ENCODE results near the gene RPL41. TPM values are rescaled to one million over a fixed set of nuclear protein-coding genes. Genes with fewer than 3 reads are reported as not detected.

The RPL41 gene
- total RNA-seq, 1 experiment from 2014 or later, result 4,637 TPM

DNA sequence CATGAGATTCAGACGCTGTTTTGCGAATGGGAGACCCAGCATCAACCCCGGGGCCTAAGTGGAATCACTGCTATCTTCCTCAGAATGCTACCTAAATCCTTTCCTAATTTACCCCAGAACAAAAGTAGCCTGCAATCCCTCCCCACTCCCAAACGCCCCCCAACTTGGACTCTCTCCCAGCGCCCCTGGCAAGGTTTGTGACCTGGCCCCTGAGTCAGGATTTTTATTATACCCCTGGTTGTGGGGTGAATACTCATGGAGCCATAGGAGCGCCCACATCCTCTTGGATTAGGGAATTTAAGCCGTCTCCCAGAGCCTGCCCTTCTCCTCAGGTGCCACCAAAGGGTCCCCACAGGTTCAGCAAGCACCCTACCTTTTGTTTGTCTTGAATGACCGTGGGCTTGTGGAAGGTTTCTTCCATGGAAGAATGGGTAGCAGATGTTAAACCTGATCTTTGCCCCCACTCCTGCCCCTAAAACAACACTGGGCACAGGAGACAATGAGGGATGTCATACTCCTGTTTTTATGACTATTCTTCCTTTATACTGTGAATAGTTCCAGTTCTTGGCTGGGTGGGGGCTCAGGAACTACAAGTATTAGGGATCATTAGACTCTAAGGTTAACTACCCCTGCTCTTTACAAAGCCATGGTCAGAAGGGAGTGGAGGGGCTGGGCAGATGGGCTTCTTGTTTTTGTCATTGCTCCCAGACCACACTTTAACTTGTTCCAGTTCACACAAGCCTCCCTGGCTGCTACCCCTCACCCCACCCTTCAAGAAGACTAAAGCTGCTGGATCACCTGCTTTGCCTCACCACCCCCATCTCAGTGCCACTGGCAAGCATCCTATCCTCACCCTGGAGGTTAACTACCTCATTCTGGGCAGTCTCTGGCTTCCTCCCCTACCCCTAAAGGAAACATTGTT is 36.6 kb downstream of the RPL41 start:
- Mint-ChIP-seq H3K4me1 (peaks cover 26 to 35% of the 10 kb centered on the region in 2 experiments), H3K36me3 (ENCODE audit: insufficient read depth in 1 of 3, low read depth in 3 of 3) (peaks cover 18 to 27% (median 24%) of the 10 kb centered on the region in 3 experiments; a peak in 6 of 7 replicates), H3K4me3 (peak overlapping the region; percentile 90 to 95), H3K27me3 (ENCODE audit: low read depth) (no peaks in the 10 kb centered on the region; the same call in 1 of the 2 replicates), H3K27ac (peak overlapping the region; percentile 90 to 95 (median 94); a peak in 6 of 7 replicates), H3K9me3 (no peaks in the 10 kb centered on the region; a peak in 1 of 5 replicates)
- no peak overlapping the region for H3K56ac ChIP-seq (ENCODE audit: insufficient read length, low read depth, low read length)
- peaks cover 16% of the 10 kb centered on the region for H3K23me2 ChIP-seq (ENCODE audit: insufficient read length, low read depth, low read length, poor library complexity, severe bottlenecking)
- WGBS (ENCODE audit: extremely low coverage, insufficient read length, low lambda C conversion rate), result no CpG with 5 or more reads among the region's 8 CpGs
- H4K20me1 ChIP-seq (ENCODE audit: control insufficient read depth, insufficient read depth, insufficient read length), result no peaks in the 10 kb centered on the region
- no peak overlapping the region for H2BK12ac ChIP-seq (ENCODE audit: insufficient read length, low read depth, low read length)
- no peaks in the 10 kb centered on the region for H3K79me1 ChIP-seq (ENCODE audit: insufficient read depth, low read depth, low read length, poor library complexity, severe bottlenecking)
- H2BK120ac ChIP-seq (ENCODE audit: low read depth, low read length, poor library complexity, severe bottlenecking), result no peak overlapping the region
- no peak for DNase-seq
- H3K27ac ChIP-seq (ENCODE audit: insufficient read length, low read depth, low read length), result no peak overlapping the region
- no peaks in the 10 kb centered on the region for H3K9me3 ChIP-seq (ENCODE audit: control insufficient read depth, low read depth, low read length)
- no peak overlapping the region for H4K8ac ChIP-seq (replicated peaks; ENCODE audit: insufficient read length, low read depth, low read length)
- H3K4me1 ChIP-seq (ENCODE audit: insufficient read depth, low read length), result 0 out of 2 replicates have a peak, but pooled peaks cover 2% of the 10 kb centered on the region
- H2AFZ ChIP-seq (ENCODE audit: low read length), result no peak overlapping the region
- peak overlapping the region; percentile 83 for H3K4me2 ChIP-seq (ENCODE audit: insufficient read depth, insufficient read length, low read length)
- H3K27me3 ChIP-seq (ENCODE audit: insufficient read depth, low read length), result no peaks in the 10 kb centered on the region
- peak overlapping the region; percentile 40; the same call in 1 of the 2 replicates for H3K14ac ChIP-seq (ENCODE audit: insufficient read depth, low read length)
- no peak overlapping the region for H2BK5ac ChIP-seq (ENCODE audit: insufficient read length, low read length)
- no peak overlapping the region for H2BK20ac ChIP-seq (ENCODE audit: low read depth, low read length, poor library complexity, severe bottlenecking)
- no peak overlapping the region for H3K18ac ChIP-seq (ENCODE audit: insufficient read length, low read depth, low read length)
- no peaks in the 10 kb centered on the region; the same call in 1 of the 2 replicates for H3K79me2 ChIP-seq (ENCODE audit: insufficient read depth, low read length)
- no peak overlapping the region for H3K4ac ChIP-seq (ENCODE audit: low read depth, low read length)
- no peak overlapping the region for H4K91ac ChIP-seq (ENCODE audit: insufficient read length, low read depth, low read length)
- TF ChIP-seq, protein P1, sequence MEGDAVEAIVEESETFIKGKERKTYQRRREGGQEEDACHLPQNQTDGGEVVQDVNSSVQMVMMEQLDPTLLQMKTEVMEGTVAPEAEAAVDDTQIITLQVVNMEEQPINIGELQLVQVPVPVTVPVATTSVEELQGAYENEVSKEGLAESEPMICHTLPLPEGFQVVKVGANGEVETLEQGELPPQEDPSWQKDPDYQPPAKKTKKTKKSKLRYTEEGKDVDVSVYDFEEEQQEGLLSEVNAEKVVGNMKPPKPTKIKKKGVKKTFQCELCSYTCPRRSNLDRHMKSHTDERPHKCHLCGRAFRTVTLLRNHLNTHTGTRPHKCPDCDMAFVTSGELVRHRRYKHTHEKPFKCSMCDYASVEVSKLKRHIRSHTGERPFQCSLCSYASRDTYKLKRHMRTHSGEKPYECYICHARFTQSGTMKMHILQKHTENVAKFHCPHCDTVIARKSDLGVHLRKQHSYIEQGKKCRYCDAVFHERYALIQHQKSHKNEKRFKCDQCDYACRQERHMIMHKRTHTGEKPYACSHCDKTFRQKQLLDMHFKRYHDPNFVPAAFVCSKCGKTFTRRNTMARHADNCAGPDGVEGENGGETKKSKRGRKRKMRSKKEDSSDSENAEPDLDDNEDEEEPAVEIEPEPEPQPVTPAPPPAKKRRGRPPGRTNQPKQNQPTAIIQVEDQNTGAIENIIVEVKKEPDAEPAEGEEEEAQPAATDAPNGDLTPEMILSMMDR (conservative IDR thresholded peaks at IDR 0.05), result no peak
- H3K9ac ChIP-seq (ENCODE audit: extremely low read depth, insufficient read length, low read length), result peak overlapping the region; percentile 82
- no peak overlapping the region for H2BK15ac ChIP-seq (ENCODE audit: low read depth, low read length)
- no peak overlapping the region for H3T11ph ChIP-seq (ENCODE audit: low read length)
- no peak overlapping the region for H2AK5ac ChIP-seq (ENCODE audit: insufficient read length, low read length)
- H3K23ac ChIP-seq (ENCODE audit: insufficient read length, low read depth, low read length), result no peak overlapping the region
- H4K5ac ChIP-seq (ENCODE audit: insufficient read length, low read depth, low read length), result no peak overlapping the region
